Measurements from ENCODE around the gene OGG1.
A peak's percentile ranks its signal among the peaks of the same experiment; 100 is the strongest.

Gene OGG1

DNA sequence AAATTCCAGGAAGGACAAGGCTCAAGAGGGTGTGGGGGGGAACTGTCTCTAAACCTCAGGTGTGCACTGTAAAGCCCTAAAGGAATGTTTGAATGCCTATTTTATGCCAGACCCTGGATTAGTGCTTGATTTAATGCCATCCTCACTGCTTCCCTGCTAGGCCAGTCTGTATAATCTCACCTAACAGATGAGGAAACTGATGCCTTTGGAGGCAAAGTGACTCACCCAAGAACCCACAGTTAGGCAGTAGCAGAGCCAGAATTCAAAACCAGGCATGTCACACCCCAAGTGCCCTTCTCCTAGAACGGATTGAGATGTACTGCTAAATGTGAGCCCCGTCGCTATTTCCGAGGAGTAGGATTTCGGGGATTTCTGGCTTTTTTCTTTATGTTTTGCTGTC, 12.2 kb downstream of the OGG1 start:
- Histone ChIP-seq H3K36me3 (ENCODE audit: control insufficient read depth in 1 of 2, insufficient read depth in 2 of 2, low read depth in 1 of 2, low read length in 2 of 2) (peaks cover 44 to 71% of the 10 kb centered on the region in 2 experiments), H3K79me1 (replicated peaks; ENCODE audit: low read length, poor library complexity, severe bottlenecking) (peaks cover 3% of the 10 kb centered on the region), H2BK15ac (ENCODE audit: low read depth, poor library complexity, severe bottlenecking) (no peak overlapping the region), H3K4ac (ENCODE audit: low read depth in 1 of 2, low read length in 2 of 2) (no peak overlapping the region), H3K4me3 (ENCODE audit: insufficient read depth in 1 of 2, low read depth in 1 of 2, low read length in 2 of 2) (no peak overlapping the region), H3K27me3 (ENCODE audit: control insufficient read depth in 1 of 2, insufficient read depth in 1 of 2, low read length in 2 of 2) (no peaks in the 10 kb centered on the region), H3K9me3 (ENCODE audit: control insufficient read depth, low read length) (no peaks in the 10 kb centered on the region), H2BK12ac (ENCODE audit: low read length in 2 of 2) (no peak overlapping the region), H2BK5ac (ENCODE audit: low read depth, low read length, poor library complexity, severe bottlenecking) (no peak overlapping the region), H4K91ac (ENCODE audit: low read length) (no peak overlapping the region), H3K23ac (ENCODE audit: low read length in 2 of 2) (no peak overlapping the region), H3K14ac (ENCODE audit: low read length in 2 of 2) (no peak overlapping the region), H2AK5ac (ENCODE audit: low read length, severe bottlenecking) (no peak overlapping the region), H3K27ac (ENCODE audit: low read length, poor library complexity, severe bottlenecking) (no peak overlapping the region), H2AFZ (ENCODE audit: low read depth, low read length) (no peak overlapping the region), H3K18ac (ENCODE audit: low read depth in 1 of 2, low read length in 2 of 2) (no peak overlapping the region), H3K4me1 (ENCODE audit: control insufficient read depth, insufficient read depth, low read depth, low read length) (peaks cover 2% of the 10 kb centered on the region), H3K9ac (ENCODE audit: low read length) (no peak overlapping the region), H3K4me2 (ENCODE audit: low read length, poor library complexity, severe bottlenecking) (no peak overlapping the region), H2BK120ac (ENCODE audit: low read depth, low read length) (no peak overlapping the region), H4K8ac (ENCODE audit: low read length) (no peak overlapping the region)
- no peak for DNase-seq
- 96% methylated on average over 5 of the region's 5 CpGs for WGBS

GRCh38 chr3:9762871-9763270, 13.1 kb downstream of the OGG1 start:
- no peak overlapping the region for H3K23ac ChIP-seq (ENCODE audit: low read length in 2 of 2)
- H3K9me3 ChIP-seq (ENCODE audit: control insufficient read depth, low read length): no peaks in the 10 kb centered on the region
- H2BK5ac ChIP-seq (ENCODE audit: low read depth, low read length, poor library complexity, severe bottlenecking): no peak overlapping the region
- no peak overlapping the region for H3K4me3 ChIP-seq (ENCODE audit: insufficient read depth in 1 of 2, low read depth in 1 of 2, low read length in 2 of 2)
- no peak overlapping the region for H3K4ac ChIP-seq (ENCODE audit: low read depth in 1 of 2, low read length in 2 of 2)
- WGBS: 89% methylated on average over 8 of the region's 8 CpGs
- peaks cover 36 to 62% of the 10 kb centered on the region in 2 experiments for H3K36me3 ChIP-seq (ENCODE audit: control insufficient read depth in 1 of 2, insufficient read depth in 2 of 2, low read depth in 1 of 2, low read length in 2 of 2)
- H3K14ac ChIP-seq (ENCODE audit: low read length in 2 of 2): no peak overlapping the region
- H2AK5ac ChIP-seq (ENCODE audit: low read length, severe bottlenecking): no peak overlapping the region
- H3K27me3 ChIP-seq (ENCODE audit: control insufficient read depth in 1 of 2, insufficient read depth in 1 of 2, low read length in 2 of 2): no peaks in the 10 kb centered on the region
- no peak overlapping the region for H4K91ac ChIP-seq (ENCODE audit: low read length)
- no peak overlapping the region for H3K9ac ChIP-seq (ENCODE audit: low read length)
- no peak overlapping the region for H3K4me2 ChIP-seq (ENCODE audit: low read length, poor library complexity, severe bottlenecking)
- no peak overlapping the region for H2BK15ac ChIP-seq (ENCODE audit: low read depth, poor library complexity, severe bottlenecking)
- peaks cover 6% of the 10 kb centered on the region for H3K79me1 ChIP-seq (replicated peaks; ENCODE audit: low read length, poor library complexity, severe bottlenecking)
- H2BK120ac ChIP-seq (ENCODE audit: low read depth, low read length): no peak overlapping the region
- H3K18ac ChIP-seq (ENCODE audit: low read depth in 1 of 2, low read length in 2 of 2): no peak overlapping the region
- no peak overlapping the region for H3K27ac ChIP-seq (ENCODE audit: low read length, poor library complexity, severe bottlenecking)
- no peak overlapping the region for H2AFZ ChIP-seq (ENCODE audit: low read depth, low read length)
- H4K8ac ChIP-seq (ENCODE audit: low read length): no peak overlapping the region
- no peak overlapping the region for H2BK12ac ChIP-seq (ENCODE audit: low read length in 2 of 2)
- peaks cover 2% of the 10 kb centered on the region for H3K4me1 ChIP-seq (ENCODE audit: control insufficient read depth, insufficient read depth, low read depth, low read length)
- DNase-seq: no peak

- no peak overlapping the region for H2BK15ac ChIP-seq (ENCODE audit: low read depth, poor library complexity, severe bottlenecking)
- no peaks in the 10 kb centered on the region for H3K27me3 ChIP-seq (ENCODE audit: control insufficient read depth in 1 of 2, insufficient read depth in 1 of 2, low read length in 2 of 2)
- H4K91ac ChIP-seq (ENCODE audit: low read length): no peak overlapping the region
- no peak overlapping the region for H2AFZ ChIP-seq (ENCODE audit: low read depth, low read length)
- no peak overlapping the region for H2BK12ac ChIP-seq (ENCODE audit: low read length in 2 of 2)
- 89% methylated on average over 4 of the region's 4 CpGs for whole genome bisulfite sequencing
- no peak for DNase-seq
- peaks cover 12% of the 10 kb centered on the region for H3K4me1 ChIP-seq (ENCODE audit: control insufficient read depth, insufficient read depth, low read depth, low read length)
- H2BK120ac ChIP-seq (ENCODE audit: low read depth, low read length): no peak overlapping the region
- H3K36me3 ChIP-seq (ENCODE audit: control insufficient read depth in 1 of 2, insufficient read depth in 2 of 2, low read depth in 1 of 2, low read length in 2 of 2): peaks cover 16 to 36% of the 10 kb centered on the region in 2 experiments
- H3K79me1 ChIP-seq (replicated peaks; ENCODE audit: low read length, poor library complexity, severe bottlenecking): peaks cover 19% of the 10 kb centered on the region
- peak overlapping the region; percentile 10 for H4K8ac ChIP-seq (ENCODE audit: low read length)
- no peak overlapping the region for H3K27ac ChIP-seq (ENCODE audit: low read length, poor library complexity, severe bottlenecking)
- no peak overlapping the region for H3K4ac ChIP-seq (ENCODE audit: low read depth in 1 of 2, low read length in 2 of 2)
- no peak overlapping the region for H3K4me3 ChIP-seq (ENCODE audit: insufficient read depth in 1 of 2, low read depth in 1 of 2, low read length in 2 of 2)
- H2BK5ac ChIP-seq (ENCODE audit: low read depth, low read length, poor library complexity, severe bottlenecking): no peak overlapping the region
- no peak overlapping the region for H2AK5ac ChIP-seq (ENCODE audit: low read length, severe bottlenecking)
- no peak overlapping the region for H3K18ac ChIP-seq (ENCODE audit: low read depth in 1 of 2, low read length in 2 of 2)
- no peak overlapping the region for H3K14ac ChIP-seq (ENCODE audit: low read length in 2 of 2)
- no peak overlapping the region for H3K4me2 ChIP-seq (ENCODE audit: low read length, poor library complexity, severe bottlenecking)
- no peak overlapping the region for H3K9ac ChIP-seq (ENCODE audit: low read length)
- no peaks in the 10 kb centered on the region for H3K9me3 ChIP-seq (ENCODE audit: control insufficient read depth, low read length)
- H3K23ac ChIP-seq (ENCODE audit: low read length in 2 of 2): no peak overlapping the region
Observed at GRCh38 chr3:9765865-9766264, 16.1 kb downstream of the OGG1 start.

DNA sequence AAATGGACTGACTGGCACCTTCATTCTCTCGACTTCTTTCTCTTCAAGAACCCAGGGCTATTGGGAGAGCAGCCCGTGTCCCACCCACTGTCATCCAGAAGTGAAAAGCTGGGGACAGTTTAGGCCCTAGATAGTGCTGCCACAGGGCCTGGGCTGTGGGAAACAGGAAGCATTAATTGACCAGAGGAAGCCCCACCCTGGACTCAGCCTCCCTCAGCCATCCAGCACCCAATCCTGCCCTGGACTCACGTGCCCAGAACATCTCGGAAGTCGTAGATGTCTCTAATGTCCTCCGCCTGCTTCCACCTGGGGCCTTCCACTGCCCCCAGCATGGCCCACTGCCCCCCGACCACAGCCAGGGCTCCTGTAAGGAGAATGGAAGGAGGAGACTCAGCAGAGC, 17.7 kb downstream of the OGG1 start:
- H3K4me3 ChIP-seq (ENCODE audit: insufficient read depth in 1 of 2, low read depth in 1 of 2, low read length in 2 of 2): no peak overlapping the region
- peaks cover 12% of the 10 kb centered on the region for H3K4me1 ChIP-seq (ENCODE audit: control insufficient read depth, insufficient read depth, low read depth, low read length)
- no peak overlapping the region for H2AK5ac ChIP-seq (ENCODE audit: low read length, severe bottlenecking)
- no peak overlapping the region for H2BK5ac ChIP-seq (ENCODE audit: low read depth, low read length, poor library complexity, severe bottlenecking)
- no peak for DNase-seq
- H2BK12ac ChIP-seq (ENCODE audit: low read length in 2 of 2): no peak overlapping the region
- H3K14ac ChIP-seq (ENCODE audit: low read length in 2 of 2): no peak overlapping the region
- no peak overlapping the region for H3K27ac ChIP-seq (ENCODE audit: low read length, poor library complexity, severe bottlenecking)
- peak overlapping the region; percentile 1 for H3K9ac ChIP-seq (ENCODE audit: low read length)
- no peak overlapping the region for H4K8ac ChIP-seq (ENCODE audit: low read length)
- no peak overlapping the region for H3K23ac ChIP-seq (ENCODE audit: low read length in 2 of 2)
- H3K18ac ChIP-seq (ENCODE audit: low read depth in 1 of 2, low read length in 2 of 2): no peak overlapping the region
- H2BK15ac ChIP-seq (ENCODE audit: low read depth, poor library complexity, severe bottlenecking): no peak overlapping the region
- H2AFZ ChIP-seq (ENCODE audit: low read depth, low read length): no peak overlapping the region
- H3K79me1 ChIP-seq (replicated peaks; ENCODE audit: low read length, poor library complexity, severe bottlenecking): peaks cover 19% of the 10 kb centered on the region
- H2BK120ac ChIP-seq (ENCODE audit: low read depth, low read length): no peak overlapping the region
- 88% methylated on average over 7 of the region's 7 CpGs for WGBS
- no peaks in the 10 kb centered on the region for H3K27me3 ChIP-seq (ENCODE audit: control insufficient read depth in 1 of 2, insufficient read depth in 1 of 2, low read length in 2 of 2)
- H3K4ac ChIP-seq (ENCODE audit: low read depth in 1 of 2, low read length in 2 of 2): no peak overlapping the region
- no peak overlapping the region for H4K91ac ChIP-seq (ENCODE audit: low read length)
- no peaks in the 10 kb centered on the region for H3K9me3 ChIP-seq (ENCODE audit: control insufficient read depth, low read length)
- H3K4me2 ChIP-seq (ENCODE audit: low read length, poor library complexity, severe bottlenecking): no peak overlapping the region
- peaks cover 10 to 22% of the 10 kb centered on the region in 2 experiments for H3K36me3 ChIP-seq (ENCODE audit: control insufficient read depth in 1 of 2, insufficient read depth in 2 of 2, low read depth in 1 of 2, low read length in 2 of 2)
